Stimulated activated CD4-positive, alpha-beta T cell treated with anti-CD3 and anti-CD28 coated beads, TNF-alpha, amount 100 ng/mL, for 24 hours (primary cell): ENCODE data around the gene HOXC12.

Source experiments
- DNase-seq, 3 experiments: peaks; one replicate each; pipeline ENCODE4 v3.0.0-alpha.2; 2020; ENCODE audit warnings: low read depth in 3 of 3

Gene HOXC12

DNA sequence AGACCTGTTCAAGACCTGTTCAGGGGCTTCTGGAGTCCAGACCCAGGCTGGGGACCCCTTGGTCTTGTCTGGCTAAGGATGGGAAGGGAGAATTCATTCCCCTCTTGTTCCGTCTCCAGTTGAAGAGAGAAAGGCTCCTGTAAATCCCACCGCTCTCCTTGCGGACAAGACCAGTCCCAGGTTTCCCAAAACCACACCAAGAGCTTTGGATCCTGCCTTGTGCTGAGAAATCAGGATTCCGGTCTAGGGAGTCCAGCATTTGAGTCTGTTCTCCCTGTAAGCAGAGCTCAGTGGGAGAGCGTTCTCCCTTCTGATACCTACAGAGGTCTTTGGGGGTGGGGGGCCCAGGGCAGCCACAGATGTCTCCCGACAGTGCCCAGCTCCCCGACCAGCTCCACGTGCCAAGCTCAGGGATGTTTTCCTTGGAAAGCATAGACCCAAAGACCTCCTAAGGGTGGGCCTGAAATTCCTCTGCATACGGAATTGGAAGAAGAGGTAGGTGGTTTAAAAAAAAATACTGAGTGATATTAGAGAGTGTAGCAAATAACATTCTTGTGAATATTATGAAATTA lies 14.2 kb upstream of the HOXC12 start:
- DNase-seq, result no peak

DNA sequence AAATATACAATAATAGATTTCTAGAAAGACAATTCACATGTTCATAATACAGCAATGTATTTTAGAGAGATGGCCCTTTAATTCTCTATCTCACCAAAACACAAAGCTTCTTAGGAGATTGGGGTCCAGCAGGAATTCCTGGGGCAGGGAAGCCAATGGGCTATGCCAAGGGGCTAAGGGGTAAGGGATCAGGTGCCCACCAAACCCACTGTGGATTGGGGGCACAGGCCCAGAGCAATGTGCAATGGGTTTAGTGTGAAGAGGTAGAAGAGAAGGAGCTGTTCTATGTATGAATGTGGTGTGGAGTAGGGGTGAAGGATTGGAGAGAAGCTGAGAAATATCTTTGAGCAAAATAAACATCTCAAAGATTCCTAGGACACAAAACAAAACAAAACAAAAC lies 13.5 kb upstream of the HOXC12 start:
- no peak for DNase-seq

DNA sequence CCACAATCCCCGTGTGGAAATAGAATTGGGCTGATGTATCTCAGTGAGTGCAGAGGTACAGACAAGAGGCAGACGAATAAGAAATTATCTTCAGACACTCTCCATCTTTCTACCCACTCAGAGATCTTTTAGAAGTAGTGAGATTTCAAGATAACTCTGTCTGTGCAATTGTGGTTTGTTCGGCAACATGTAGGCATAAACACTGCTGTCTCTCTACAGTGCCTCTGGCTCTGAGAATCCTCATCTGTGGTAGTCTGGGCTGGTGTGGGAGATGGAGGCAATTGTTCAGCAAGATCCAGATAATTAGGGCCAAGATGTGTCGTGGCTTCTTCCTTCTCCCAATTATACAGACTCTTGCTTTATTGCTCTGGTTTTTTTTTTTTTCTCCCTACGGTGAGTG lies 13.0 kb upstream of the HOXC12 start:
- no peak for DNase-seq

DNA sequence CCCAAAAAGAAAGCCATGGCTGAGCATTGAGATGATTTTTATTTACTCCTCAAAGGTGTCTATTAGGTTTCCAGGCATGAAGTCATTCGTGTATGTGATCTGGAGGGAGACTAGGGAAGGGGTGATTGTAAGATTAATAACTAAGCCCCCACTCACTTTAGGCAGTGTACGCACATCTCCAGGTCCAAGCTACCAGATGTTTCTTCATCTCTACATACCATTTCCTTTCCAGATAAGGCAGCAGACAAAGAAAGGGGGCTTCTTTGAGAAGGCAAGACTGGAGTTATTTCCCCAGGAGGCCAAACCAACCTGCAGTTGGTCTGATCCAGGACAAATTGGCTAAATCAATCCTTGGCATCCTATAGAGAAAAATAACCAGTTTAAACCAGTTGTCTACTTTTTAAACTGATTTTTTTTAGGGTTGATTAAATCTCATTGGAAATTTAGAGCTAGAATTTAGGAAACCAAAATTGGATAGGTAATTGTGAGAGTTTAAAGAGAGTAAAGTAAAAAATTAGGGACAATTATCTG lies 12.2 kb upstream of the HOXC12 start:
- DNase-seq, result no peak

DNA sequence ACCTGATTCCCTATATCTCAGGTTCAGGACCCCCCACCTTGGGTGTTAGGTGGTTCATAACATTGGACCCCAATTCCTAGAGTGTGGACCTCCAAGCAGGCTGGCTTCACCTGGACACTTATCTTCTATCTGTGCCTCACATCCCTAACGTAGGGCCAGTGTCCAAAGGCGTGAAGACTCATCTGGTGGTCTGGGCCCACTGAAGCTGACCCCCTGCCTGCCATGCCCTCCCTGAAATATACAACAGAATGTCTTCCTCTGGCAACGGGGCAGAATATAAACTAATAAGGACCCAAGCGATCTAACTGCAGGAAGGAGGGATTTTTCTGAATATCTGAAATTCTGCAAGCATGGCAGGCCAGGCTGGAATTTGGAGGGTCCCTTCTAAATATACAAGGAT lies 10.5 kb upstream of the HOXC12 start:
- DNase-seq, result no peak

DNA sequence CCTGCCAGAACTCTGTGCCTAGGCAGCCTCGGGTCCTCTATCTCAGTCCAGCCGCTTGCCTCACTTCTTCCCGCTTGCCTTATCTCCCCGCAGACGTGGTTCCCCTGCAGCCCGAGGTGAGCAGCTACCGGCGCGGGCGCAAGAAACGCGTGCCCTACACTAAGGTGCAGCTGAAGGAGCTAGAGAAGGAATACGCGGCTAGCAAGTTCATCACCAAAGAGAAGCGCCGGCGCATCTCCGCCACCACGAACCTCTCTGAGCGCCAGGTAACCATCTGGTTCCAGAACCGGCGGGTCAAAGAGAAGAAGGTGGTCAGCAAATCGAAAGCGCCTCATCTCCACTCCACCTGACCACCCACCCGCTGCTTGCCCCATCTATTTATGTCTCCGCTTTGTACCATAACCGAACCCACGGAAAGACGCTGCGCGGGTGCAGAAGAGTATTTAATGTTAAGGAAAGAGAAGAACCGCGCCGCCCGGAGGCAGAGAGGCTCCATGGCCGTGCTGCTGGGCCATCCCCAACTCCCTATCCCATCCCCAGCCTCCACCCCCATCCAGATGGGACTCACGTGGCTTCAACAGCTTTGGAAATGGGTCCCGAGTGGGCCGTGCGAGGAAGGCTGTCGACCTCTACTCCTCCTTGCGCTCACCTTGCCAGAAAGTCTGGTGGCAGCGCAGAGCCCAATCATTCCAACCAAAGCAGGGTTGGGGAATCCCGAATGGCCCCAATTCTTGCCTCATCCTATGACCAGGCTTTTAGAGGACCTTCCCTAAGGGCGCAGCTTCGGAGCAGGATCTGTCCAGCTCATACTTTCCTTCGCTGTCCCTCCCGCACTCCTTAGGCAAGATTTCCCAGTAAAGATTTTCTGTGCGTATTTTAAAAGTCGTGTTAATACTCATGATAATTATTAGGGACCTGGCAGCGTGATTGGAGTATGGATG lies 9.5 kb upstream of the HOXC12 start:
- DNase-seq, result no peak

DNA sequence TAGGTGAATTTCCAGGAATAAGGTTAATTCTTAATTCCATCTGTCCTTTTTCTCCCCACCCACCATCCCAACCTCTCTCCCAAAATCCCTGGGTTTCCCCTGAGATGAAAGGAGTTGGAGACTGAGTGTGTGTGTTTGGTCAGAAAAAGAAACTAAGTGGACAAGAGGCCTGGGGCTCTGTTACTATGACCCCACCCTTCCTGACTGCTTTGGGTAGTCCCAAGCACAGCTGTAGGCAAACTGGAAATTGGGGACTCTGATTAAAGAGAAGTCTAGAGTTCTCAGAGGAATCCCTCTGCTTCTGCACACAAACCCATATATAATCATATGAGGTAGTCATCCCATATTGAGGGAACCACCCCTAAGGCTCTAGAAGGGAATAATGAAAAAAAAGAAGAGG lies 7.0 kb upstream of the HOXC12 start:
- no peak for DNase-seq

DNA sequence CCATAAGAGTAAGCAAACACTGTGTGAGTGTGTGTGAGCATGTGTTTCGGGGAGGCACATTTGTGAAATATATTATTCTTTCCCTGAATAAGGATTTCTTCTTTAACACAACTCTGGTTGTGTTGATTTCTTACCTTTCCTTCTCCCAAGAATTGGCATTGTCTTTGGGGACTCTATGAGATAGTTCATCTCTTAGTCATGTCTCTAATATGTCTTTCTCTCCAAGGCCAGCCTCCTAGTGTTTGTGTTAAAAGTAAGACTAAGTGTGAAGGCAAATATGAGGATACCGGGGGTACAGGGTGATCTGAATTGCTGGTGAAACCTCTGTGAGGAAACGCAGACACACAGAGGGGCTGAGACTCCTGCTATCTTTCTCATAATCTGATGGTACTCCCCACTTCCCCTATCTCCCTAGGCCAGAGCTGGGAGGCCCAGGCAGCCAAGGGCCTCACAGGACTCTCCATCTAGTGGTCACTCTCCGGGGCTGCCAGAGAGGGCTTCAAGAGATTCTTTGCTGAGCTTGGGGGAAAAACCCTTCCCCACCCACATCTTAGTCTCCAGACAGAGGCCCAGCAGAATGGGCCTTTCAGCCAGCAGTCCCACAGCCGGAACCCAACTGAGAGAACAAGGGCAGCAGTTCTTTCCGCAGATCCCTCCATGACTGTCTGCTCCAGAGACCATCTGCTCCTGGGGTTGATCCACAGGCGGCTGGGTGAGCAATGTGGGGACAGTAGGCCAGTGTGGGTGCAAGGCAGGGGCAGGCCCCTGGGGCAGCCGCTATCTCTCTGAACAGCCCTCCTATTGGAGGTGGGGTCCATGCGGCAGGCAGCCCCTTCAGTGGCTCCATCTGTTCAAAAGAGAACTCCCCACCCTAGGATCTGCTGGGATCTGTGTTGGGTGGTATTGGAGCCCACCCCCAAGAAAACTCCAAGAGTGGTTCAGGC lies 5.8 kb upstream of the HOXC12 start:
- DNase-seq, result no peak

DNA sequence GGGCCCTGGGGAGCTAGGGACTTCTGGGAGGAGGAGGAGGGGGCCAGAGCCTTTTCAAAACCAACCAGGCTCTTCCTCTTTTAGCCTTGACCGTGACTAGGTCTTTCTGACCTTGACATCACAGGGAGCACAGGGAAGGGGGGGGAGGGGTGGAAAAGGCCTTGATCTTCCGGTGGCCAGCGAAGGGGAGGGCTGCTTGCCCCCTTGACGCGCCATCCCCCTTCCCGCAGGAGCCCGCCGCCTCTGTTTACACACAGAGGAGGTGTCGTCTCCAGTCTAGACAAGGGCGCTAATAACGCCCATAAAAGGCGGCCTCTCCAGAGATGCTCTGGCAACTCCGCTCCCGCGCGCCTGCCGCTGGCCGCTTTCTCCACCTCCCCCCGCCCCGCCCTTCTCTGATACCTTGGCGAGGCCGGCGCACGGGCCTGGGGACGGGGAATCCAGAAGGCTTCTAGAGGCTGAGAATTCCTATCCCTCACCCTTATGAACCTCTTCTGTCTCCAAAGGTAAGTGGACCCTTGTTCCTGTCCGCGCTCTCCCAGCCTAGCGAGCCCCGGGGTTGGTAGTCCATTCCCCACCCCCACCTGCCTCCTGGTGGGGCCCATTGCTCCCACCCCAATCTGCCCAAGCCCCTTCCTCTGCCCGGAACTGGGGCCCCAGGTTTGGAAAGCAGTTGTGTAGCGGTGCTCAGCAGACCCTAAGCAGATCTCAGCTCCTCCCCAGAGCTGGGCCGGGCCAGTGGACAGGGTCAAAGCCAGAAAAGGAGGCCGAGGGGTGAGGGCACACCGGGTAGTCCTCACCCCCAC lies 4.9 kb upstream of the HOXC12 start:
- no peak for DNase-seq

DNA sequence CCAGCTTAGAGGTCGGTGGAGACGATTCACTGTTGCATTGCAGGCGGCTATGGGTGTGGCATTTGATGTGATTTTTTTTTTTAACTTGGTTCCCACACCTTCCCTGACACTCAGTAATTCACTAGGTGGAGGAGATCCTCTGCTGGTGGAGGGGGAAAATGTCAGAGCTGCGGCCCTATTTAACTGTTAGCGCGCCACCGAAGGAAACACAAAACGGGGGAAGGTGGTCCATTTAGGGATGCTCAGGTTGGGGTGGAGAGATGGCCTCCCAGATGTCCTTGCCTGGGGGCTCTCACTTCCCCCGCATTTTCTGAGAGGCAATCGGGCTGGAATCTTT lies 4.3 kb upstream of the HOXC12 start:
- DNase-seq, result no peak

DNA sequence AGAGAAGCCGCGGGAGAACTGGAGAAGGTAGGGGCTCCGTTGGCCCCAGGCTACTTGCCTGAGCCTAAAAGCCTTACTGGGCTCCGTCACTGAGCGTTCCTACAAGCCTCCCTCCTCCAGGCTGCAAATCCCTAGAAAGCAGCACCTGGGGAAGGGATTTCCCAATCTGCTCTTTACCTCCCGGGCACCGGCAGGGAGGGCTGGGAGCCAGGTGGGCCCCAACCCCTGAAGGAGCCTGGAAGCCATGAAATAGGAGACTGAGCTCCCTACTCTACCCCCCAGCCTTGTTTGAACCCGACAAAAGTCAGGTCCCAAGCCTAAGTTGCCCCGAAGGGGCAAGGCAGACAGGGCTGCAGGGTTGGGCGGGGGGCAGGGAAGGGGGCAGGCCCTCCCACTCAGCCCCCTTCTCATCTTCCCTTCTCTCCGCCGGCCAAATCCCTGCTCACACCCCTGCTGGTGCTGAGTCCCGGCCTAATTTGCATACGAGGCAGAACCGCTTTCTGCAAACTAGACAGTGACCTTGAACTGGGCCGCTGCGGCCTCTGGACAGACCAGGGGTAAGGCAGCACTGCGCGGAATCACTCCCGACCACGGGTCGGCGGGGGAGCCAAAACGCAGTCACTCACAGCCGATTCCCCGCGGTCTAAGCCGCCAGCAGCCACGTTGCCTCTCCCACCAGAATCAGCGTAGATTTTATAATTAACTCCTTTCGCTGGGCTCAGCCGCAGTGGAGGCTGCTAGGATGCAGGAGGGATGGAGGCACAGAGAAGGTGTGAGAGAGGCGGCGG lies 3.7 kb upstream of the HOXC12 start:
- DNase-seq, result no peak

DNA sequence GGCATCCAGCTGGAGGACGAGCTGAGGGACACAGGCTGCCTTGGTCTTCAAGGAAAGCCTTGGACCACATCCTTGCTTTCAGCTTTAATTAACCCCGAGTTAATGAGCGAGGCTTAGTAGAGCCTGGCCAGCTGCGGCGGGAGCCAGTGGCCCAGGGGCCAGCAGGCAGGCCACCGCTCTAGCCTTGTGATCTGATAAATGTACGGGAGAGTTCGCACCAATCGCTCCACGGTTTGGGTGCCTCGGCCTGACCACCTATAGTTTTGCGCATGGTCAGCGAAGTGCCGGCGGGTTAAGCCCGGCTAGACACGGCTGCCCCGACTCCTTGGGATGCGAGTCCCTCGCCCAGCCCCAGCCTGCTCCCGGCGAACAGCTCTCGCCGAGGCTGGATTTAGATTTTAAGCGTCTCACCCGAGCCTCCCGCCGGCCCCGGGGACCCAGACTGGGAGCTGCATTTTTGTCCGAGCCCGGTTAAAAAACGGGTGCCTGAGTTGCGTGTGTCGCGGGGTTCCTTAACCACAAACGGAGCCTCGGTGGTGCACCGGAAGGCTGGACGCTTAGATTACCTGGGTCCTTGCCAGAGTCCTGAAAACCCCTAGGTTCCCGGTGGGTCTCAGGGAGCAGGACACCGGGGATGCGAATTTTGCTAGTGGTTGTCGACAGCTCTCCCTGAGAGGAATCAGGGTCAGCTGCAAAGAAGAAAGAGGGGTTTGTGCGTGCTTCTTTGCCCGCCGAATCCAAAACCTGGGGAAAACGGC lies 2.9 kb upstream of the HOXC12 start:
- DNase-seq, result no peak

DNA sequence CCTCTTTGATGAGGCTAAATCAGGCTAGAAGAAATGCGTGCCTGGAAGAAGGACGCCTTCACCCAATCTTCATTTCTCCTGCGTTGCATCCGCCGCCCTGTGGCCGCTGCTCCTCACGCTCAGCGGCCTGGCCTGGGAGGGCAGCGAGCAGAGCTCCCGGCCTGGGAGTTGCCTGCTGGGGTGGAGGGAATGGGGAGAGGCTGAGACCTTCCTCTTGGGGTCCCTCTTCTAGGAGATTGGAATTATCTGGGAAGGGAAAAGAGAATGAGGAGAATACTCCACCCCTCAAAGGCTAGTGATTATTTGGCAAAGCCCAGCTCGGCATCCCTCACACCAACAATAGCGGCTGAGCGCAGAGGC lies 2.4 kb upstream of the HOXC12 start:
- DNase-seq, result no peak

DNA sequence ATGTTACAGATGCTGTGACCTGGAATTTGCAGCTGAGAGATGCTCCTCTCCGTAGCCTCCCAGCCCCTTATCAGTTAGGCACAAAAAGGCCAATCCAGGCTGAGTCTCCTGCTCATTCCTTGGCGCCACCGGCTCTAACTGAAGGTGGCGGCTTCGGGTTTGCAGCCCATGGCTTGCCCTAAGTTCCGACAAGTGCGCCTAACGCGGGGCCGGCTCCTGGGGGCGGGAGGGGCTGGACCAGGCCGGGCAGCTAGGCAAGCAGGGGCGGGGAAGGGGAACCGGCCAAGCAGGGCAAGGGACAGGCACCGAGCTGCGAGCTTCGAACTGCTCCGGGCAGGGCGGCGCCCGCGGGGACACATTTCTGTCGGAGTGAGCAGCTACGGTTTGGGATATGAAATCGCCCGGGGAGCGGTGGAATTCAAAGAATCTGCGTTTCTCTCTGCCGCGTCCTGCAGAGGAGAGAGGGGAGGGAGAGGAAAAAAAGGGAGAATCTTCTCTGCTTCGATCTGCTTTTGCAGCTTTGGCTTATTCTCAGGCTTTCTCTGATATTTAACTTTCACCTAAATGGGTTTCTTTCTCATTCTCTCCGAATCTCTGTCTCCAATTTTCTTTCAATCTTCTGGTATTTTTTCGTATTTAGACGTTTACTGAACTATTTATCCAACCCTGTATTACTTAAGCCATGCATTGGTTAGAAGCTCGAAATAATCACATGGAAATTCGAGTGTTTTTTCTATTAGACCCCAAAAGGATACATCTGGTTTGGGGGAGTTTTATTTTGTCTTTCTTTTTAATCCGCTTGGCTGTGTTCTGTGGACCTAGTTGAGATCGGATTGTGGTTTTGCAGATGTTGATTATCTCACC lies 1.6 kb upstream of the HOXC12 start:
- DNase-seq, result no peak

DNA sequence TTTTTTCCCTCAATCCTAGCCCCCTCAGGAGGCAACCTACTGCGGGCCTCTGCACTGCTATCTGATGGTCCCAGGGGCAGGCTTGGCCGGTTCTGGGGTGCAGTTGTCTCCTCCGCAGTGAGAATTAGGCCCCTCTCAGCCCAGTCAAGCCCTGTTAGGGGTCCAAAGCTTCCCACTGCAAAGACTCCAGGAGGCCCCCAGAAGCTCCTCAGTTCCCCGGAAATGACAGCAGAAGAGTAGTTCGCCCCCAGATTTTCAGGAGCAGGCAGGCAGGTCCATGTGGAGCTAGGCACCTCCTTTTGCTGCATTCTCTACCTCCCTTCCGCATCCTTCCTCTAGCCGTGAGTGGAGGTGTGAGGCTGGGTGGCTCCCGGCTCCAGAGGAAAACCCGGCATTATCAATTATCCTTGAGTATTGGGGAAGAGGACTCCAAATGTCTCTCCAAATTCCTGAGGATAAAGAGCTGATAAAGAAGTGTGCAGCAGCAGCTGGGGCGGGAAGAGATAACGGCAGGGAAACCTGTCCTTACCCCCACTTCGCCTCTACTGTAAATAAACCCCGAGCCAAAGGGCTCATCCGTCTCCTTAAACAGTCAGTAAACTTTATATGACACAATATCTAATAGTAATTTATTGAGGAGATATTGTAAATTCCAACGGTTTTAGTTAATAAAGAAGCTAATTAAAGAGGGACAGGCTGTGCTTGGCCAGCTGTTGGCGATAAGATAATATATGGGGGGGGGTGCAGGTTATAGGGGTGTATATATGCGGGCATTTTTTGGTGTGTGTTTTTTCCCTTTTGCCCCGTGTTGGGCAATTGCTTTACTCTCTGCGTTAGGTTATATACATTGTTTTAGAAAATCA lies 641 bp upstream of the HOXC12 start:
- DNase-seq, result no peak

DNA sequence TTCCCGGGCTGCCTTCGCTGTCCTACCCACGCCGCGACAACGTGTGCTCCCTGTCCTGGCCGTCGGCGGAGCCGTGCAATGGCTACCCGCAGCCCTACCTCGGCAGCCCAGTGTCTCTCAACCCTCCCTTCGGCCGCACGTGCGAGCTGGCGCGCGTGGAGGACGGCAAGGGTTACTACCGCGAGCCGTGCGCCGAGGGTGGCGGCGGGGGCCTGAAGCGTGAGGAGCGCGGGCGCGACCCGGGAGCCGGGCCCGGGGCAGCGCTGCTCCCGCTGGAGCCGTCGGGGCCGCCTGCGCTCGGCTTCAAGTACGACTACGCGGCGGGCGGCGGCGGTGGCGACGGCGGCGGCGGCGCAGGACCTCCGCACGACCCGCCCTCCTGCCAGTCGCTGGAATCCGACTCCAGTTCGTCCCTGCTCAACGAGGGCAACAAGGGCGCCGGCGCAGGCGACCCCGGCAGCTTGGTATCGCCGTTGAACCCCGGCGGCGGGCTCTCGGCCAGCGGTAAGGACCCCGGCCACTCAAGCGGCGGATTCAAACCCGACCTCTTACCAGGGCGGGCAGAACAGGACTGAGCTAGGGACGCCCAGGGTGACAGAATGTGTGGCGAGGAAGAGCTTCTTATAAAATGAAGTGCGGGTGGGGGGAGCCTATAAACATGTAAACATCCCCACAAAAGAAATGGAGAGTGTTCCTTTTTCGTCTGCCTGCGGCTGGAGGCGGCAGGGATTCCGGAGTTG lies 503 bp downstream of the HOXC12 start:
- no peak for DNase-seq

DNA sequence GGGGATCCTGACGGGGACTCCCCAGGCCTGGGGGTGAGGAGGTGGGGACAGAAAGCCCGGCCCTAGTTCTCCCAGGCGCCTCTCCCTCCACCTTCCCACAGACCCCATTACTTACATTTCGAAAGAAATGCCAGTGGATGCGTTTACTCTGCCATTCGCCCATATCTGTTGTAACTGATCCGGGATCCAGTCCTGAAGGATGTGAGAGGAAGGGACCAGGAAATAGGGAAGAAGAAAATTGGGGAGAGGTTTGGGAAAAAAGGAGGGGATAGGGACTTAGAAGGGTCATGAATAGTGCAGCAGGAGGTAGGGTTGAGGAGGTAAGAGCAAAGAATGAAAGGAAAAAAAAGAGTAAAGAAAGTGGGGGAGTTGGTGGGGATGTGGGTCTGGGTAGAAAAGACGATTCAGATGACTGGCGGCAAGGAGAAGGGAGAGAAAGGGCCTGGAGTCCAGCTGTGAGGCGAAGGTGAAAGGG lies 1.1 kb downstream of the HOXC12 start:
- DNase-seq, result no peak
